HG03342 (cell line): ENCODE data around the gene FAM168A.
A peak's percentile ranks its signal among the peaks of the same experiment; 100 is the strongest.

Experiments used
- ATAC-seq: cut with Tn5 transposase; IDR thresholded peaks from one replicate; pipeline ENCODE4 v1.9.1; 2021; ENCODE audit warnings: mild to moderate bottlenecking, moderate library complexity; ENCODE audit not compliant: unreplicated experiment

The FAM168A gene, protein sequence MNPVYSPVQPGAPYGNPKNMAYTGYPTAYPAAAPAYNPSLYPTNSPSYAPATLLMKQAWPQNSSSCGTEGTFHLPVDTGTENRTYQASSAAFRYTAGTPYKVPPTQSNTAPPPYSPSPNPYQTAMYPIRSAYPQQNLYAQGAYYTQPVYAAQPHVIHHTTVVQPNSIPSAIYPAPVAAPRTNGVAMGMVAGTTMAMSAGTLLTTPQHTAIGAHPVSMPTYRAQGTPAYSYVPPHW

DNA sequence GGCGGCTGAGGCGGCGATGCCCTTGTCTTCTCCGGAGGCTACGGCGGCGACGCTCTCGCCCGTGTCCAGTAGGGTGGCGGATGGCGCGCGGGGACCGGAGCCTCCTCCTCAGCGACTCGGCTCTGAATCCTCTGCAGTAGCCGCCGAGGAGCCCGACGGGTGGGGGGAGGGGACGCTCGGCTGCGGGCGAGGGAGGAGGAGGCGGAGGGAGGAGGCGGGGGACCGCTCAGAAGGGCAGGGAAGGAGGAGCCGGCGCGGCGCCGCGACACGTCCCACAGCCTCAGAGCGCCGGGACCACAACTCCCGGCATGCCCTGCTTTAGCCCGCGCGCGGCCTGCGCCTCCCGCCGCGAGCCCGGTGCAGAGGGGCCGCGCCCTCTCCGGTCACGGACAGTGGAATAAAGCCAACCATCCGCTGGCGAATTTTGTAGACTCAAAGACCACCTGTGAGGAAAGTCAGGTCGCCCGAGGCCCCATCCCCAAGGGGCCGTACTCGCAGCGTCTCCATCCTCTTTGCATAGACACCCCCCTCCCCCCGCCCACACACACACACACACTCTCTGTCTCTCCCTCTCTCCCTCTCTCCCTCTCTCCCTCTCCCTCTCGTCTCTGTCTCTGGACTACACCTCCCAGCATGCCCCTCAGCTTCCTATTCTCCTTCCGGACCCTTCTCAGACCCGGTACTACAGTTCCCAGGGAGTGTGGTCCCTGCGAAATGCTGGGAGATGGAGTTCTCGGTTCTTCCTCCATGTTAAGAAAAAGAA, at the start of gene FAM168A:
Gene FAM168A, minus strand, starts transcription at position 157 of the 763 bp plus-strand sequence. CDS start 129,638 bp downstream, outside the sequence.
- ATAC-seq = peak; percentile 89

DNA sequence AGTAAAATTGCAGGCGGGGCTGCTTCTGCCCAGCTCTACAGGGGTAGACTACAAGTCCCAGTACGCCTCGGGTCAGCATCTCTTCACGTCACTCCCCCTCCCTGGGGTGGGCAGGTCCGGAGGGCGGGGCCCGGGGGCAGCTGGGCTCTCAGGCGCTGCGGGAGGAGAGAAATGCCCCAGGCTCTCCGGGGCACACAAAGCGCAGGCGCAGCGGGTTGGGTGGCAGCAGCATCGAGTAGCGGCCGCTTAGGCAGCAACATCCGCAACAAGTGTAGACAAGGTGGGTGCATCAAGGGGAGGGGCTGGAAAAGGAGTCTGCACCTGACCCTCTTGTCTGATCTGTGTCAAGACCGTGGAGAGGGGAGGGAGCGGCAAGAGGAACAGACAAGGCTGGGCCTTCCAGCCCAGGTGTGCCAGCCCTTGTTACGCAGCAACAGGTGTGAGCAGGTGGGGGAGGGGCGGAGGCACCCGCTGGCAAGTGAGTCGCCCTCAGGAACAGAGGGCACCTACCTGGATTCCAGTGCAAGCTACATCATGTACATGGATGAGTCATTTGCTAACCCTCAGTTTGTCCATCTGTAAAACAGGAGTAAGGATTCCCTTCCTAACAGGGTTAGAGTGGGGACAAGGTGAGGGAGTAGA, 49.7 kb upstream of the FAM168A start:
- ATAC-seq = peak; percentile 74

- no peak for ATAC-seq
These were observed 48.2 kb upstream of the FAM168A start, which contains the start of gene PLEKHB1 for GRCh38 chr11:73645972-73646631. TSS of gene PLEKHB1 (plus strand) at chr11:73646581. CDS start at chr11:73646609, 28 bp downstream.

GRCh38 chr11:73645121-73645969, 47.4 kb upstream of the FAM168A start:
- ATAC-seq = no peak

- ATAC-seq = no peak
These were observed 43.8 kb upstream of the FAM168A start for GRCh38 chr11:73641668-73642067.

DNA sequence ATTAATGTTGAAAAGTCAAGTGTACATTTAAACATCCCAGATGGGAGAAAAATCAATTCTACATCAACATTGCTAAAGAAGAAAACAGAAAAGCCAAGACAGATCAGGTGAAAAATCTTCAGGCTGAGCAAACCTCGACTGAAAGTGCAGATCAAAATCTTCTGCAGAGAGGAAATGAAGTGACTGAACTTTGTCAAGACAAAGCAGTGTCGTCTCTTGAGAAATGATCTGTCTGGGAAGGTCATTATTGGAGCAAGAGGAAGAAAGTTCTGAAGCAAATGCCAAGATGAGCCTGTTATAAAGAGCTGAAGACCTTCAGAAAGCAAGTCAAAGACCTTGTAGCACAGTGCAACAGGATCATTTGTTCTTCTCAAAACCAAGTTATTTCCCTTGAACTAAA, 42.7 kb upstream of the FAM168A start:
- ATAC-seq = no peak

DNA sequence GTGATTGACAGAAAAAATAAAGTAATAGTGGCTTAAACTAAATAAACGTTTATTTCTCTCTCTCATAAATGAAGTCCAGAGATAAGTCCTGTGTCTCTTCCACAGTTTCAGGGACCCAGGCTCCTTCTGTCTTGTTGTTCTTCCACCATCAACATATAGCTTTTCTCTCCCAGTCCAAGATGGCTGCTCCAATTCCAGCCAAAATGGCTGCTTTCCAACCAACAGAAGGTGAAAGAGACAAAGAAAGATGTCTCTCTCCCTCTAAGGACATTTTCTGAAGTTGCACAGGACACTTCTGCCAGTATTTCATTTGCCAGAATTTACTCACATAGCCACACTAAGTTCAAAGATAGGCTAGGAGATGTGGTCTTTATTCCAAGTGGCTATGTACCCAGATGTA, 39.1 kb upstream of the FAM168A start:
- no peak for ATAC-seq

DNA sequence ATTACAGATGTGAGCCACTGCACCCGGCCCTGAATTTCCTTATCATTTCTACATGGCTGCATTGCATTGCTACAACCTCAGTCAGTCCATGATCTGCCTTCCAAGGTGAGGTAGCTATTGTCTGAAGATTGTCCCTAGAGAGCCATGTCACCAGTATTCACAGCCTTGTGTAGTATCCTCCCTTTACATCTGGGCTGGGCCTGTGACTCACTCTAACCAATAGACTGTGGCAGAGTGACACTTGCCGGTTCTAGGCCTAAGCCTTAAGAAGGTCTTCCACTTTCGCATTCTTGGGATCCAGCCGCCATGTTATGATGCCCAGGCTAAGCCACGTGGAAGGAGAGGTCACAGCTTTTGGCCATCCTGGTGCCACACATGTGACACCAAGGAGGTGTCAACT, 38.3 kb upstream of the FAM168A start:
- ATAC-seq = no peak

DNA sequence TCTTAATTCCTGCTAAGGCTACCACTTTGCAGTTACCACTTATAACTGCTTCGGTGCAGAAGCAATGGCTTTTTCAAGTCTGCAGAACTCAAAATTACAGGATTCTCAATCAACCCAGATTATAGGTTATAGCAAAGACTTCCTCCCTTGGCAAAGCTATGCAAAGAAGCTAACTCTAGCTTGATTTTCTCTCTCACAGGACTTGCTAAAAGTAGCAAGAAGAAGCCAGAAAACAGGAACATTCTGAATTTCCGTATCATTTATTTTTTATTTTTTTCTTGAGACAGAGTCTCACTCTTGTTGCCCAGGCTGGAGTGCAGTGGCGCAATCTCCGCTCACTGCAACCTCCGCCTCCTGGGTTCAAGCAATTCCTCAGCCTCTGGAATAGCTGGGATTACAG, 37.8 kb upstream of the FAM168A start:
- no peak for ATAC-seq

DNA sequence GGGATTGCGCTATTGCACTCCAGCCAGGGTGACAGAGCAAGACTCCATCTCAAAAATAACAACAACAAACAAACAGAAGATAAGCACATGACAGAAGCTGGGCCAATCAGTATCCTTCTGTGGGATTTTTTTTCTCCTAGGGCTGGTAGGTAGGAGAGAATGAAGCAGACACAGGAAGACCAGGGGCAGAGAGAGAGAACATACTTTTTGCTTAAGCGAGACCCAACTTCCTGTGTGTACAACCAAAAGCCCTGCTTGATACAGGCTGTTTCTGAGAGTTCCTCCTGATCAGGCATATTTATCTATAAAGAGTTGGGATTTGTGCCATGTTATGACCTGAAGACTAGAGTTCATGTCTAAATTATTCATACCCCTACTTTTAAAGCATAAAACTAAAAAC, 36.1 kb upstream of the FAM168A start:
- ATAC-seq = no peak

GRCh38 chr11:73632996-73633395, 35.1 kb upstream of the FAM168A start:
- ATAC-seq = no peak

DNA sequence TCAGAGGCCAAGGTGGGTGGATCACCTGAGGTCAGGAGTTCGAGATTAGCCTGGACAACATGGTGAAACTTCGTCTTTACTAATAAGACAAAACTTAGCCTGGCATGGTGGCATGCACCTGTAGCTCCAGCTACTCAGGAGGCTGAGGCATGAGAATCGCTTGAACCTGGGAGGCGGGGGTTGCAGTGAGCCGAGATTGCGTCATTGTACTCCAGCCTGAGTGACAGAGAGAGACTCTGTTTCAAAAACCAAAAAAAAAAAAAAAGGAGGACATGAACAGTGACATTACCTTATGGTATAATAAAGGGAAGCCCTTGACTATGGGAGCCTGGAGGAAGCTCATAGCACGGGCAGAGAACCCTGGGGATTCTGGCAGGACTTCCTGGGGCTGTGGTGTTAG, 32.0 kb upstream of the FAM168A start:
- ATAC-seq = no peak

- ATAC-seq = no peak
These were observed 27.9 kb upstream of the FAM168A start for GRCh38 chr11:73625696-73626318.

GRCh38 chr11:73623686-73624085, 25.8 kb upstream of the FAM168A start:
- no peak for ATAC-seq

- ATAC-seq = no peak
These were observed 25.1 kb upstream of the FAM168A start for GRCh38 chr11:73622926-73623593.

DNA sequence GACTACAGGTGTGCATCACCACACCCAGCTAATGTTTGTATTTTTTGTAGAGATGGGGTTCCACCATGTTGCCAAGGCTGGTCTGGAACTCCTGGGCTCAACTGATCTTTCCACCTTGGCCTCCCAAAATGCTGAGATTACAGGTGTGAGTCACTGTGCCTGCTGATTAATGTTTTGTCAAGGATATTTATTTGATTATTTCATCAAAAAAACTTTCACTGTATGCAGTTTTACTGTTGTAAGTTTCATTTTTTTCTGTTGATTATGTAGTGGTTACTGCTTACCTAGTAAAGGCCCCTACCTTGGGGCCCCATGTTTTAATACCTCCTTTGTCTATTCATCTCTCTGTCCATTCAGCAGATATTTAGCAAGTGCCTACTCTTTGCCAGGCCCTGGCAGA, 16.7 kb upstream of the FAM168A start:
- ATAC-seq = no peak

GRCh38 chr11:73612601-73613140, 14.8 kb upstream of the FAM168A start:
- no peak for ATAC-seq

GRCh38 chr11:73598719-73599379, 937 bp upstream of the FAM168A start:
- ATAC-seq = peak; percentile 10
